Fibroblast of lung (primary cell): ENCODE measurements around the gene OGDHL.

Experiments
- CTCF ChIP-seq, 2 donors: IDR thresholded peaks in 1 of 2; conservative IDR thresholded peaks in 1 of 2; 1 replicate in 1 of 2; 2 replicates in 1 of 2; pipeline ENCODE4 v1.5.1; 2011 to 2012; ENCODE audit warnings: low read length in 2 of 2, control low read depth in 1 of 2, inconsistent platforms in 1 of 2, low read depth in 1 of 2, mild to moderate bottlenecking in 1 of 2
- EZH2 ChIP-seq: IDR thresholded peaks from 2 replicates; pipeline ENCODE4 v1.5.1; 2012; ENCODE audit warnings: low read length, control low read depth, mild to moderate bottlenecking; ENCODE audit errors: missing control alignments

GRCh38 chr10:49707585-49707984 is 54.5 kb downstream of the OGDHL start:
- TF ChIP-seq CTCF (conservative IDR thresholded peaks at IDR 0.05 in 1 of 2, IDR thresholded peaks at IDR 0.05 in 1 of 2; ENCODE audit: low read depth in 1 of 2, low read length in 2 of 2) (no peak), EZH2 (no peak)
